Astrocyte (in vitro differentiated cells and primary cell): ENCODE measurements around the gene KANSL1L.

ENCODE experiments used
- CTCF ChIP-seq: IDR thresholded peaks from 2 replicates; pipeline ENCODE4 v1.5.1; 2011; ENCODE audit warnings: low read depth, mild to moderate bottlenecking, inconsistent platforms, low read length, moderate library complexity; ENCODE audit not compliant: insufficient read depth
- EZH2 ChIP-seq: IDR thresholded peaks from 2 replicates; pipeline ENCODE4 v1.6.1; 2012; ENCODE audit warnings: mild to moderate bottlenecking, low read length, inconsistent platforms; ENCODE audit not compliant: insufficient read depth

- no peak for TF ChIP-seq CTCF
- TF ChIP-seq EZH2 = no peak
These were observed 151.1 kb downstream of the KANSL1L start for GRCh38 chr2:210020138-210020537.
